NCI-H1694 treated with DMSO at 0.1 percent for 48 hours (cell line): ENCODE measurements around the gene ACER1.
A peak's percentile ranks its signal among the peaks of the same experiment; 100 is the strongest.
"Not testable (repeated sequence)": the region's sequence is repeated elsewhere in the genome, so short reads cannot be mapped to it uniquely, and the experiment has no call there.

ENCODE experiments used
- DNase-seq: peaks from one replicate; lab custom pipeline; 2025; lab: John Stamatoyannopoulos, UW

ACER1 gene

GRCh38 chr19:6333439-6333838 lies at the start of gene ACER1:
Gene ACER1, minus strand, starts transcription at chr19:6333612. Its CDS starts 61 bp downstream, at chr19:6333551.
- no peak for DNase-seq

- no peak for DNase-seq
These were observed 49.8 kb upstream of the ACER1 start for GRCh38 chr19:6383188-6383587.

- DNase-seq: no peak
These were observed 47.8 kb upstream of the ACER1 start for GRCh38 chr19:6381030-6381750.

GRCh38 chr19:6379744-6380143 lies 46.3 kb upstream of the ACER1 start:
- no peak for DNase-seq

- no peak for DNase-seq
These were observed 45.1 kb upstream of the ACER1 start for GRCh38 chr19:6378486-6378885.

GRCh38 chr19:6378041-6378440 lies 44.6 kb upstream of the ACER1 start:
- no peak for DNase-seq

GRCh38 chr19:6376512-6377190 lies 43.2 kb upstream of the ACER1 start:
- no peak for DNase-seq

GRCh38 chr19:6375411-6376010 lies 42.1 kb upstream of the ACER1 start, which contains the start of gene PSPN:
Gene PSPN, minus strand, starts transcription at chr19:6375933. Its CDS starts 84 bp downstream, at chr19:6375849.
- no peak for DNase-seq

GRCh38 chr19:6374711-6375410 lies 41.4 kb upstream of the ACER1 start:
- no peak for DNase-seq

GRCh38 chr19:6374161-6374709 lies 40.8 kb upstream of the ACER1 start:
- no peak for DNase-seq

GRCh38 chr19:6373813-6374108 lies 40.3 kb upstream of the ACER1 start:
- no peak for DNase-seq

- peak; percentile 77 for DNase-seq
These were observed 39.8 kb upstream of the ACER1 start for GRCh38 chr19:6373096-6373812.

- peak; percentile 98 for DNase-seq
These were observed 39.2 kb upstream of the ACER1 start, which contains the start of gene ALKBH7 for GRCh38 chr19:6372594-6373095. Gene ALKBH7, plus strand, starts transcription at chr19:6372794. Its CDS starts 27 bp downstream, at chr19:6372821.

GRCh38 chr19:6364353-6364752 lies 30.9 kb upstream of the ACER1 start:
- no peak for DNase-seq

GRCh38 chr19:6362351-6362801 lies 29.0 kb upstream of the ACER1 start:
- DNase-seq: no peak

GRCh38 chr19:6362027-6362350 lies 28.6 kb upstream of the ACER1 start:
- DNase-seq: no peak

GRCh38 chr19:6360857-6361216 lies 27.4 kb upstream of the ACER1 start:
- DNase-seq: not testable (repeated sequence)

GRCh38 chr19:6360445-6360844 lies 27.0 kb upstream of the ACER1 start:
- not testable (repeated sequence) for DNase-seq

- DNase-seq: no peak
These were observed 26.3 kb upstream of the ACER1 start for GRCh38 chr19:6359568-6360341.

- DNase-seq: no peak
These were observed 24.6 kb upstream of the ACER1 start for GRCh38 chr19:6358003-6358402.

GRCh38 chr19:6357174-6357573 lies 23.8 kb upstream of the ACER1 start:
- no peak for DNase-seq
